ENCODE data around the gene DNAJC19.

DNAJC19 gene

GRCh38 chr3:180934638-180935037 lies 54.9 kb downstream of the DNAJC19 start:
- in situ Hi-C loops (cut with MboI; ENCODE audit: low sequenced_read_pairs): no loop called here
- Histone ChIP-seq H3K9me3 (no peaks in the 10 kb centered on the region), H3K27me3 (ENCODE audit: low read depth) (no peaks in the 10 kb centered on the region), H3K4me1 (no peaks in the 10 kb centered on the region; the same call in 1 of the 2 replicates), H3K4me3 (no peak overlapping the region), H3K36me3 (replicated peaks) (peaks cover 22% of the 10 kb centered on the region)
- DNase-seq (ENCODE audit: low spot score in 2 of 2): no peak
